Stimulated activated CD4-positive, alpha-beta T cell treated with anti-CD3 and anti-CD28 coated beads, TNF-alpha, amount 100 ng/mL, for 48 hours (primary cell): Measurements from ENCODE around the gene CYYR1.

Experiments used
- DNase-seq, 3 donors: peaks; one replicate each; pipeline ENCODE4 v3.0.0-alpha.2; 2020; ENCODE audit warnings: low read depth in 3 of 3

Gene CYYR1

DNA sequence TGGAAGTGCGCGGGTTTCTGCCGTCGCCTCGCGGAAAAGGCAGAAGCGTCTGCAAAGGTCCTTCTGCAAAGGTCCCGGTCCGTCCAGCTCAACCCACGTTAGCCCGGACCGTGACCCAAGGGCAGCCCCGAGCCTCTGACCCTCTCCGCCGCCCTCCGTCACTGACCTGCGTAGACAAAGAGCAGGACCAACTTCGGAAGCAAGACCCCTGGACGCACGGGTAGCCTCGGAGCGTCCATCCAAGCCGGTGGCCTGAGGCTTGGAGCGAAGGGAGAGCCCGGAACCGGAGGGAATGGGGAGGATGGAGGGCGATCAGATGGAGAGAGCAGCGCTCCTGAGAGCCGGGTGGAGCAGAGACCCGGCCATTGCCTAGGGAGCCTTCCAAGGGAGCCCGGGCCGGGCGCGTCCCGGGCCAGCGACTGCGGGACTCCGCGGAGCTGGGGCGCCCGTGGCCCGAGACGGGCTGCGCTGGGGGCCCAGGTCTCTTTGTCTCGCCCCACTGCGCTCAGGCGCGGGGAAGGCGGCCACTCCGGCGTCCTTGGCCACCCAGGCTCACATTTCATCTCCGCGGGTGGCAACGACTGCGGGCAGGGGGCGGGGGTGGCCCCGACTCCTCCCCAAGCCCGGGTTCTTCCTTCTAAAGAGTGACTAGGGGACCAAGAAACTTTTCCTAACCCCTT is at the start of gene CYYR1:
CYYR1 (minus strand) TSS at position 585 of the 680 bp plus-strand sequence; CDS start at position 239, 346 bp downstream.
- DNase-seq = no peak

DNA sequence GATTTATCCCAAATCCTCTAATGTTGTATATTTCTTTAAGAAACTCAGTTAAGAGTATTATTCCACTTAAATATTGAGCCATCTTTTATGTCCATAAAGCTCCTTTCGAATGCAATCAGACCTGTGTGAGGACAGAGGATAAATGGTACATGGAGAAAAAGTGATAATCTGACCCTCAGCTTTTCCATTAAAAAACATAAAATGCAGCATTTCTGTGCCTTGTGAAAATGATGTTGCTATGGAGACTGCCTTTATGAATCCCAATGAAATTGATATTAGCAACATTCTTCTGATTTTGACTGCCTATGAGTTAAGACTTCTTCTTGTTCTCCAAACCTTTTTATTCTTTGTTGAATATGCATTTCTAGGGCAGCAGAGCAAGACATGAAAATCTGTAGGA is 44.1 kb upstream of the CYYR1 start:
- DNase-seq = no peak

DNA sequence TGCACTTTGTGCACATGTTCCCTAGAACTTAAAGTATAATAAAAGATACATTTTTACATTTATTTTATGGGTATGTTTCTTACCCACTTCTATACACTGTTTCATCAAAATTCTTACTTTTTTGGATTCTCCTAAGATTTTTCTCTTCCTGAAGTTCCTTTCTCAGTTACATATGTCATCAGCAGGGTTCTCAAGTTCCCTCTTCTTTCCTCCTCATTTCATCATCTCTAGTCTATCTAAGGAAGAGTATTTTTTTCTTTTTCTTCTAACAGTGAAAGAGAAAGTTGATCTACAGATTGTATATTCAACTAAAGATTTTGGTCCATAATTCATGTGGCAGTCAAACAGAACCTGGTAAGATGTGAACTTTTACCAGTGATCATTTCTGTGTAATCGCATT is 41.2 kb upstream of the CYYR1 start:
- no peak for DNase-seq

DNA sequence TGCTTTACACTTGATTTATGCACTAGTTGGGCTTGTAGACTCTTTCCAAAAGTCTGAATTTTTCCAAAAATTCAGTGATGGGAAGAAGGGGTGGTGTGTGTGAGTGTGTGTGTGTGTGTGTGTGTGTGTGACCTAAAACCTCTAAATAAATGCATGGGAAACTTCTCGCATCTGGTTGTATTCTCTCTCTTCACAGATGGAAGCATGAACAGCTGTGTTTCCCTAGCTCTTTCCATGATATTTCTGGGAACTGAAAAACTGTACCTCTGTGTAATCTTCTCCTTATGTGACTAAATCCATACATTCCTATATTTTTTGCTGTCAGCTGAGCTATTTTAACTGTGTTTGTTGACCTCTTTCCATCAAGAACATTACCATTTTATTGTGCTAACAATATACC is 26.2 kb upstream of the CYYR1 start:
- DNase-seq = no peak

DNA sequence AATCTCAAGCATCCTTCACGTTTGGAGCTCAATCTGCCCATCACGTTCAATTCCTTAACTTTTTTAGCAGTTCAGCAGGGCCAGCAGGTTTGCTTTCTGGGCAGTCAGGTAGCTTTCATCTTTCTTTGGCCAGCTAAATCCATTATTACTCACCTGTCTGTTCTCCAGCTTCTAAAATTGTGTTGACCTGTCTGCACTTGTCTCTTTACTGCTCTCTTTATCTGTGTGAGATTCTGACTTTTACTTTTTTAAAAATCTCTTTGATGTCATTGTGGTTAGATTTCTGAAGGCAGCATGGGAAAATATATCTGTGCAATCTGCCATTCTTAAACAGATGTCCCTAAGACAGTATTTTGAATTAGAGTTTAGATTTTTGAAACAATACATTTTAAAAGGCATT is 24.9 kb upstream of the CYYR1 start:
- no peak for DNase-seq

DNA sequence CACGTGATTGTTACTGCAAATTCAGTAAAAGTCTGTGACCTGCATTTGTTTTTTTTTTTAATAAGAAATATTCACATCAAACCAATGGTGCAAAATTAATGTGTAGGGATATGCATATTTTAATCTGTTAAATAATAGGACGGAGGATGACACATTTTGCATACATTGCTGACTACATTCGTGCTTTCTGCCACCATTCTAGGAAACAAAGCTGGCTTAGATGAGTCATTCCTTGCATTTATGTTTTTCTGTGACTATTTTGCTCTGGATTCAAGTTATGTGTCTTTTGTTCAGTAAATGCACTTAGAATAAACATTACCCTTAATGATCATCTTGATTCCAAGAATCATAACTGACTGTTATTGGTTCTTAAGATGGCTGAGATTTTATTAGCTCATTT is 23.9 kb upstream of the CYYR1 start:
- DNase-seq = no peak

DNA sequence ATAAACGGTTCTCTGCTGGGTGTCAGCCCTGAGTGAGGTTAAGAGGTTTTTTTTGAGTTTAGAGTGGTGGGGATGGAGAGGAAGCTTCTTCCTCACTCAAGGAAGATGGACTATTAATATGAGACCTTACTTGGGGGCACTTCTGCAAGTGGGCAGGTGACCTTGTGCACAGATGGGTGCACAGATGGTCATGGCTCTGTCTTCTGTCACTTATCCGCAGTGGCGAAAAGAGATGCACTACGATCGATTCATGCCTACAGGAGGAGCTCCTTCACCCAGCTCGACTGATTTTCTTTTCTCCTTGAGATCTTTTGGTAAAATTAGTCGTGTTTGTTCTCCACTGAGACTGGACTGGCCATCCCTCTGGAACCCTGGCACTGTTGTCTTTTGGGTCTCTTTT is 22.9 kb upstream of the CYYR1 start:
- no peak for DNase-seq

DNA sequence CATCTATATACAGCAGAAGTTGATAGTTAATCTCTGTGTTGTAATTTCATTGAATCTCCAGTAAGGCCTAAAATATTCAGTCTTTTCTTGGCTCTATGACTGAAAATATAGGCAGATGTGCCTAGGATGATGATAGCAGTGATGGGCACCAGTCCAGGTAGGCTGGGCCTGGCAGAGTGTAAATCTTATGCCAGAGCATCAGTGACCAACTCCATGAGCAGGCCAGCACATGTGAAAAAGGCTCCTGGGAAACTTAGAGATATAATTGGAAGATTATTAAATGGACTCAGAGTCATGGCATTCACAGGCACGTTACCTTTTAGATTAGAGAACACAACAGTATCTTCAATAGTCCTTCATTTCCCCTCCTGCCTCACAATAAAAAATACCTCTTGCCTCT is 20.7 kb upstream of the CYYR1 start:
- DNase-seq = no peak

DNA sequence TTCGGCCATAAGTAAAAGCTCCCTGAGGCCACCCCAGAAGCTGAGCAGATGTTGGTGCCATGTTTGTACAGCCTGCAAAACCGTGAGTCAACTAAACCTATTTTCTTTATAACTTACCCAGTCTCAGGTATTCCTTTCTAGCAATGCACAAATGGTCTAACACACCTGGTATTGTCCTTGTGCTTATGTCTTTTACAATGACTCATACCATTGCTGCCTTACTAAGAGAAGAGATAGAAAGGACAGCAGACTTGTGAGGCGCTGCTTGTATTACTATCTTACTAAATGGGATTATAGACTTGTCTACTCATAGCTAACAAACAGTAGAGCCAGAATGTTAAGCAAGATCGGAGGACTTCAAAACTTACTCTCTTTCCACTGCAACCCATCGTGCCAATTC is 18.5 kb upstream of the CYYR1 start:
- no peak for DNase-seq

DNA sequence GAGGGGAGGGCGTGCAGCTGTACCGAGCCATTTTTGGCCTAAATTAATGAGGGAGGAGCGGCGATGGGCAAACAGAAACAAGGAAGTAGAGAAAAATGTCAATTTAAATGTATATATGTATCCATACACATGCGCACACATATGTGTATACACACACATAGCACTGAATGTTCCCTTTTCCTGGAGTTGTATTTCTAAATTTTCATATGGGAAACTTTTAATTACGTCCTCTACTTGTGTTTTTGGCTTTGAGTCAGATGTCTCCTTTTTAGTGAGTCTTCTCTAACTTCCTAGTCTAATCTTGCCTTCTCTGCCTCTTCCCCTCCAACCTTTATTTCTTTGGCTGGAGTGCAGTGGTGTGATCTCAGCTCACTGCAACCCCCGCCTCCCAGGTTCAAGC is 15.4 kb upstream of the CYYR1 start:
- no peak for DNase-seq

DNA sequence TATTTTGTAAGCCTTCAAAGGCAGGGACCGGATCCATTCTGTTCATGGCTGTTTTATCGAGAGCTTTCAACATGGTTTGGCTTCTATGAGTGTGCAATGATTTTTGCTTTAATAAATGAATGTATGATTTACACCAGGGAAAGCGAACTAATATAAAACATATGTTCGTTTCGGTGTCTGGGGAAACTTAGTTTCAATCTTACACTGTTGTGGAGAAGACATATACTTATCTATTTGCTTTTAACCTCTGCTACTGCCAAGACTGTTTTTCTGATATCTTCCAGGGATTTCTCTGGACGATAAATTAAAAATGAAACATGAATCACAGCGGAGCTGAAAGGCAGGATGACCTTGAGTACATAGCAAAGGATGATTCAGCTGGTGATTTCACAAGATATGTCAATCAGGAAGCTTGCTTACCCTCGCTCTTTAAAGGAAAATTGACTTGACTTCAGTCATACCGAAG is 14.7 kb upstream of the CYYR1 start:
- DNase-seq = no peak

DNA sequence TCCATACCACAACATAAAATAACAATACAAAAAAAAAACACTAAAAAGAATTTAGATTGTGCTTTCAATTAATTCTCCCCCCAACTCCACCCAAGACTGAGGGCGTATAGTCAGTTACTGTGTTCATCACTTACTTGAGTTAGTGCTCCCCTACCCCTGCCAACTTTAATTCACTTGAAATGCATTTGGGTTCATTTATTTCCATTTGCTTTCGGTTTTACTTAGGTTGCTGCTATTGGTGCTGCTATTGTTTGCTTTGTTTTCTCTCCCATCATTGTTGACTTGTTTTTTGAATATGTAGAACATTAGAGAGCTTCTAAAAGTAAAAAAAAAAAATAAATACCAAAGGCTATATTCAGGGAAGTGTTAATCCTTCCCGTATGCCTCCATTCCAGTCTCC is 10.7 kb upstream of the CYYR1 start:
- DNase-seq = no peak

DNA sequence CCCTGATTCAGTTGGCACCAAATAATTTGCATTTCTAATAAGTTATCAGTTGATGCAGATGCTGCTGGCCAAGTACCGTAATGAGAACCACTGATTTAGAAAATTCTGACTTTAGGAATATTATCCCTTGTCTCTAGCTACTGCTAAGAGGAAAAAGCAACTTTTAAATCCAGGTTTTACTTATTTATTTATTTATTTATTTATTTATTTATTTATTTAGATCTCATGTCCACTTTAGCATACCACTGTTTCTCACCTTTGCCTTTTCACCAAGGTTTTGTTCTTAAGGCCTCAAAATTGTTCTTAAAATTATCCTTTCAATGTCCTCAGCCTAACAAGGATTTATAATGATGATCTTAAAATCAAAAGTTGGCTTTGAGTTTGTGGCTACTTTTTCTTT is 8.7 kb upstream of the CYYR1 start:
- no peak for DNase-seq

DNA sequence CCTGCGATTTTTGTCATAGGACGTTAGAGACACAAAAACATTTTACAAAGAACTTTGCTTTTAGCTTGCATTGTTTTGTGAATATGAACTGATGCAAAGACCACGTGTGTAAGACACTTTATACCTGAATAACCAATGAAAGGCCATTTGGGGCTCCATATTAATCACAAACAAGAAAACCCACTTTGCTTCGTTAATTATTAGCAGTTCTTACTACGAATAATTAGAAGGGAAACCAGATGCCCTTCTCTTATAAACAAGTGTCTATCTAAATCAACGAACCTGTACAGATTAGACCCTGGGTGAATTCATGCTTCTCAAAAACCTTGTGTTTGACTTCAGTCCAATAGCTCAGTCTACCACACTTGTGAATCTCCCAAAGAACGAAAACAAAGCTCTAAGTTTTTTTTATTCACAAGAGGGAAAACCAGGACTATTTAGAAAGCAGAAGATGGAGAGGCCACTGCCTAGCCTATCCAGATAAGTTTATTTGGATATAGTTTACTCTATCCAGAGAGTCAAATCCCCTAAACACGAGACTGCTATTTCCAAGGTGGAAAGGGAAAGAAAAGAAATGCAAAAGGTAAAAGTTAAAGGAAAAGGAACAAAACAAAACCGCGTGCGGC is 897 bp downstream of the CYYR1 start:
- DNase-seq = no peak

DNA sequence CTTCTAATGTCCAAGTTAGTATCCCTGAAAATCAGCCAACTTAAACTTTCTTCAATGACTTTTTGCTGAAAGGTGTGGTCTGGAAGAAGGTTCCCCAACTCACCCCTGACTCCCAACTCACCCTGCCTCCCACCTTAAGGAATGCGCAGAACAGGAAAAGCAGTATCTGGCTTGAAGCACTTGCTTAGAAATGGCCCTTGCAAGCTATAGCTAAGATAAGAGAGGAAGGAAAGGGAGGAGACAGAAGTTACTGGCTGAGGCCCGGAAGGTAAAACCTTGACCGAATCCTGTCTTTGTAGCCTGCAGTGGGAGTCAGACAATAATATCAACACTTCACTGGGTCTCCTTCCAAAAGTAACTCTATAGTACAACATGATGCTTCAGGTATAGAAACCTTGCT is 2.9 kb downstream of the CYYR1 start:
- no peak for DNase-seq

DNA sequence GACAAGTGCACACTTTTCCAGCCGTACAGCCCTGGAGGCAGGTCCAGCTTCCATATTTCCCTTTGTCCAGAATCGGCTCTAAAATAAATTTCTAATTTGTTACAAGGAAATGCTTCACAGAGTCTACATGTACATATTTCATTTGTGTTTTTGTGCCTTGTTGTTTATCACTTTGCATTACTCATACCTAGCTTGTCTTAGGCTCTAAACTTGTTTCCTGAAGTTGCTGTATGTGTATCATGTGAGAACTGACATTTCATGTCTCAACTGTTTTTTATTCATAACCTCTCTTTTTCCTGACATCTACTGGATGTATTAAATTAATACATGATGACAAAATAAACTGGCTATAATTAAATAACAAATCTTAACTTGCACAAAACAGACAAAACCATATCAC is 7.5 kb downstream of the CYYR1 start:
- DNase-seq = no peak

DNA sequence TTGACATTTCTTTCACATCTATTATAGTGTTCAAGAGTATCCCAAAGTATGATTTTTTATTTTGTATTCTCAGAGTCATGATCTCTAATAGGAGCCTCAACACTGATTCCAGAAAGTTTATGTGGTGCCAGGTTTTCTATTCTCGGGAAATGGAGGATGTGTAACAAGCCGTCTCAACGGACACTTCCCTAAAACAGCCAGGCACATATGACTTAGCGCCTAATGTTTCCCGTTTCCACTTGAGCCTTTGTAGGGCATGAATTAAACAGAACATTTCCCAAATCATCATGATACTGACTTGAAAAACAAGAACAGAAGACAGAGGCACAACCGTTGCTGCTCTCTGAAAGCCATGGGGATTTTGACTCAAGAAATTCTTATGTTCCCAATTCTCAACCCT is 8.0 kb downstream of the CYYR1 start:
- DNase-seq = no peak

DNA sequence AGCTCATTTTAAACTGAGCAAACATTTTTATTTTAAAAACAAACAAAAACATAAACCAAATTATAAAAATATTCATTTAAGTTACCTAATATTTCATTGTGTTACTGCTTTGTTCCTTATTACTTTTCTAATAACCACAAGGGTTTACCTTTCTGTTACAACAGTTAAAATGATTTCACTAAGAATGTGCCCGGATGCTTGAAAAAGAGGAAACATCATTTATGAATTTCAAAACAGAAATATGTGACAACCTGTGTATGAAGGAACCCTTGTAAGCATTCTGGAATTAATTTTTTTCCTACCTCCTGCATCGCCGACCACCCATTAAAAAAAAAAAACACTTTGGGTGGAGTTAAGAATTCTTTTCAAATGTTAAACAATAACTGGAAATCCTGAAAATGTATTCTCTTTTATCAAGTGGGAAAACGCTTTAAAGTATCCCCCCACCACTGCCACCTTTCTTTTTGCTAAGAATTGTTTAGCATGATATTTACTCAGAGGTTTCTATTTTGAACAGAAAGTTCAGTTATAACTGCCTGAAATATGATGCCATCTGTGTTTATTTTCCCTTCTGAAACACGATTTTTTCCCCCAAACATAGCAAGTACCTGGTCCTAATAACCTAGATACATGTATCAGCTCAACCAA is 9.1 kb downstream of the CYYR1 start:
- DNase-seq = no peak

DNA sequence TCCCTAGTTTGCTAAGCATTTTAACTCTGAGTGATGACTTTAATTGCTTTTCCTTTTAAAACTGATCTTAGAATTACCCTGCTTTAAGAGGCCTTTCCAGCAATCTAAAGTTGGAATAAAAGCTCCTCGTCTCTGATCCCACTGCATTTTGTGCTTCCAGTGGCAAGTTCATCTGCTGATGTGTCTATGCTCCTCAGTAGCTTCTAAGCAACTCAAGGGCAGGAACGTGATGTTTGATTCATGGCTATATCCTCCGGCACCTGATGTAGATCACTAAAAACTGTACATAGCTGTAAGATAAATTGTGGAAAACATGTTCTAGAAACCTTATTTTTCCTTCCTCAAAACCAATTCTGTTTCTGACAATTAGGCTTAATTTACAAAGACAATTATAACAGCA is 12.5 kb downstream of the CYYR1 start:
- DNase-seq = no peak

DNA sequence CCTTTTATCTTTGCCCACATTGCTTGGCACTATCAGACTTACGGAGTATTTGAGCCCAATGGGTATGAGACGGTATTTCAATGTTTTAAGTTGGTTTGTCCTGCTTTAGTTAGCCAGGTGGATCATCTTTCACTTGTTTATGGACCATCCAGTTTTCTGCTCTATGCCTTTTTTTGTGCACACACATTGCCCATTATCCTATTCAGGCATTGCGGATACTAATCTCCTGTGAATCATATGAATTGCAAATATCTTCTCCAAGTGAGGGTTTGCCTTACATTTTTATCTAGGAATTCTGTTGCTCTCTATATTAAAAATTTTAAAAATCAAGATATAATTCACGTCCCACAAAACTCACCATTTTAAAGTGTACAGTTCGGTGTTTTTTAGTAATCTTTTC is 14.0 kb downstream of the CYYR1 start:
- DNase-seq = no peak

DNA sequence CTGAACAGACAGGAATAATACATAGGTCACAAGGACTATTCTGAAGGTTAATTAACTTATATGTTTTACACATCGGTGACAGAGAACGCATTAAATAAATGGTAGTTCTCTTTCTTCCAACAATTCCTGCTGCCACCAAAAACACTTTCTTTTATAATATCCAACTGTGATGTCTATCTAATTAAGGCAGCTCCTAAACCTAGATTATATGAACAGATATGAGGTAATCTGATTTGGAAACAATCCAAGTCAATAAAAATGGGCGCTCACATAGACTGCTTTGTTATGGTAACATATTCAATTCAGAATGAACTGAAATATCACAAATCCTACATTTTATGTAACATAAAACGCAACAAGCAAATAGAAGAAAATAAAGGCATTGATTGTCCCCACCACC is 16.0 kb downstream of the CYYR1 start:
- DNase-seq = no peak

DNA sequence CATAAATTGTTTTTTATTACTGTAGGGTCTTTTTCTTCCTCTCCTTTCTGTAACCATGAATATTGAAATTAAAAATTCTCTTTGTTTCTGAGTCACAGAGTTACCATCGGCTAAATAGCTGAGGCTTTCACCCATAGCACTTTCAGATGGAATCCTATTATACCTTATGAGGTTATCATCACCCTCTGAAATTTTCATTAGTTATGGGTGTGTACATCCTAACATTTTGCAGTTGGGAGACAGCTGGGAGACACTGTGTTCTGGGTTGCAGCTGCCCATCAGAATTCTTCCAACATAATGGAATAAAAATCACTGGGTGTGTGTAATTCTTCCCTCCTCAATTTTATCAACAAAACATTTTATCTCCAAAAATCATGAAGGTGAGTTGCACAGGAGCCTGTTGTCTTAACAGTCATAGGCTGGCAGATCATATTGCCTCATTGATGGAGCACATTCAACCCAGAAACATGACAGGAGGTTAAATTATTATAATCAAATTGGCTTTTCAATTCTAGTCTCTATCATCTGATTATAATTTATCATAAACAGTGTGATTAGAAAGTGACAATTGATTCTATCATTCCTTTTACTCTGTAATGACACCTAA is 17.4 kb downstream of the CYYR1 start:
- DNase-seq = no peak

DNA sequence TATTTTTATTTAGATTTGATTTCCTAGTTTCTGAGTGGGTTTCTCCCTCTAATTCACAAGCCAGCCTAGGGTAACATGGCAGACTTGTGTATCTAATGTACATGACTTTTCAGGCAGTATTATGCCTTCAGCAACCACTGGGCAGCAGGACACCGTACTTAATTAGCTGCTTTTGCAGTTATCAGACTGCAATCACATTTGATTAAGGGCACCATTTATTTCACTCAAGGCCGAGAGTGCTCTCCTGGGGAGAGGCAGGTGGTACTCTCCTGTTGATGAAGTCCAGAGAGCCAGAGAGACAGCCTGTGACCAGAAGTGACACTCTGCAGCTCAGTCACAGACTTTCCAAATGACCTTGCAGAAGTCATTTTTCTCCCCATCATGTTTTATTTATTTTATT is 18.7 kb downstream of the CYYR1 start:
- no peak for DNase-seq
